H1 (cell line): Measurements from ENCODE around the gene BNIP5. TPM values are rescaled to one million over a fixed set of nuclear protein-coding genes. Genes with fewer than 3 reads are reported as not detected.

Experiments
- CTCF ChIA-PET: fragments of 300-600 bp; sonication (Branson Sonifier 250); formaldehyde crosslinking; loops from one replicate; lab custom pipeline; 2021; ENCODE audit not compliant: partially characterized antibody; lab: Charles Lee
- POLR2A ChIA-PET: fragments of 300-600 bp; sonication (Branson Sonifier 250); formaldehyde crosslinking; loops from one replicate; lab custom pipeline; 2021; ENCODE audit warnings: inconsistent platforms; ENCODE audit not compliant: partially characterized antibody; lab: Charles Lee
- DNase-seq, 2 experiments: peaks; one replicate each; pipeline versions ENCODE4 v3.0.0 to v3.0.0-alpha.2; 2010 to 2022; ENCODE audit warnings: low spot score in 2 of 2, low read depth in 1 of 2, mixed read lengths in 1 of 2
- FAIRE-seq: peaks from 2 replicates; lab custom pipeline; 2011; peaks lifted over from hg19 to GRCh38; lab: Jason Lieb, UNC
- H2AFZ ChIP-seq: 2 replicates; pipeline ENCODE4 v1.8.1; 2012; ENCODE audit warnings: low read length, inconsistent platforms
- H2AK5ac ChIP-seq: 2 replicates; pipeline ENCODE4 v1.6.1; 2013; ENCODE audit warnings: low read depth, low read length
- H2BK120ac ChIP-seq: replicated peaks from 2 replicates; pipeline ENCODE3; 2013; ENCODE audit warnings: low read depth, low read length, inconsistent platforms
- H2BK12ac ChIP-seq: 2 replicates; pipeline ENCODE4 v1.6.1; 2013; ENCODE audit warnings: low read depth, low read length
- H2BK15ac ChIP-seq: 2 replicates; pipeline ENCODE4 v1.6.1; 2013; ENCODE audit warnings: low read length
- H2BK20ac ChIP-seq: 2 replicates; pipeline ENCODE4 v1.6.1; 2013; ENCODE audit warnings: low read length
- H2BK5ac ChIP-seq: 2 replicates; pipeline ENCODE4 v1.6.1; 2013; ENCODE audit warnings: low read depth, low read length
- H3K14ac ChIP-seq: 2 replicates; pipeline ENCODE4 v1.6.1; 2013; ENCODE audit warnings: inconsistent platforms; ENCODE audit not compliant: insufficient read length
- H3K18ac ChIP-seq: 2 replicates; pipeline ENCODE4 v1.6.1; 2013; ENCODE audit warnings: low read length; ENCODE audit errors: extremely low read depth
- H3K23ac ChIP-seq: 2 replicates; pipeline ENCODE4 v1.6.1; 2013; ENCODE audit warnings: inconsistent platforms; ENCODE audit not compliant: insufficient read length
- H3K23me2 ChIP-seq: 2 replicates; pipeline ENCODE4 v1.6.1; 2013; ENCODE audit warnings: low read depth, low read length
- H3K27ac ChIP-seq: 2 replicates; pipeline ENCODE4 v1.6.1; 2011; ENCODE audit warnings: low read depth, low read length, inconsistent platforms
- H3K27me3 ChIP-seq, 4 experiments: replicated peaks in 1 of 4; 1 replicate in 1 of 4; 2 replicates in 3 of 4; pipeline versions ENCODE4 v1.6.1 to v1.8.1; 2011 to 2013; ENCODE audit warnings: low read length in 3 of 4, mild to moderate bottlenecking in 3 of 4, inconsistent platforms in 2 of 4, mixed read lengths in 2 of 4, moderate library complexity in 1 of 4; ENCODE audit not compliant: control insufficient read depth in 3 of 4, insufficient read depth in 3 of 4; ENCODE audit errors: extremely low read depth in 1 of 4
- H3K36me3 ChIP-seq, 4 experiments: 2 replicates each; pipeline versions ENCODE4 v1.6.1 to v1.8.1; 2011 to 2013; ENCODE audit warnings: mild to moderate bottlenecking in 4 of 4, low read length in 3 of 4, moderate library complexity in 2 of 4, control low read depth in 1 of 4, inconsistent platforms in 1 of 4; ENCODE audit not compliant: insufficient read depth in 4 of 4, control insufficient read depth in 2 of 4
- H3K4ac ChIP-seq: replicated peaks from 2 replicates; pipeline ENCODE3; 2013; ENCODE audit warnings: low read length, low read depth, mixed read lengths, inconsistent platforms; ENCODE audit not compliant: insufficient read length
- H3K4me1 ChIP-seq, 4 experiments: replicated peaks in 1 of 4; 1 replicate in 1 of 4; 2 replicates in 3 of 4; pipeline versions ENCODE4 v1.6.1 to v1.8.1; 2011 to 2013; ENCODE audit warnings: low read length in 3 of 4, inconsistent platforms in 2 of 4, mixed read lengths in 1 of 4; ENCODE audit not compliant: insufficient read depth in 4 of 4, control insufficient read depth in 3 of 4
- H3K4me2 ChIP-seq, 2 experiments: 2 replicates each; pipeline versions ENCODE4 v1.6.1 to v1.8.1; 2011 to 2013; ENCODE audit warnings: low read depth in 2 of 2, low read length in 2 of 2, control low read depth in 1 of 2, inconsistent platforms in 1 of 2, mild to moderate bottlenecking in 1 of 2; ENCODE audit not compliant: insufficient read depth in 1 of 2
- H3K4me3 ChIP-seq, 4 experiments: fragments of 200-600, 300-600 bp in 1 of 4; sonication (generic), shearing (Covaris generic), sonication (Bioruptor Twin) in 1 of 4; 2 replicates each; pipeline versions ENCODE4 v1.5.1 to v1.8.1; 2011 to 2016; ENCODE audit warnings: low read length in 4 of 4, low read depth in 3 of 4, control low read depth in 2 of 4, inconsistent platforms in 2 of 4, mild to moderate bottlenecking in 2 of 4, mixed read lengths in 1 of 4, moderate library complexity in 1 of 4; ENCODE audit not compliant: insufficient read depth in 2 of 4; ENCODE audit errors: extremely low read depth in 1 of 4
- H3K56ac ChIP-seq: replicated peaks from 2 replicates; pipeline ENCODE3; 2013; ENCODE audit warnings: low read depth, mild to moderate bottlenecking, mixed read lengths, low read length, inconsistent platforms; ENCODE audit not compliant: insufficient read length
- H3K79me1 ChIP-seq: 2 replicates; pipeline ENCODE4 v1.6.1; 2013; ENCODE audit warnings: low read depth, low read length, control low read depth
- H3K79me2 ChIP-seq, 2 experiments: 2 replicates each; pipeline versions ENCODE4 v1.6.1 to v1.8.1; 2012 to 2013; ENCODE audit warnings: low read length in 2 of 2, mild to moderate bottlenecking in 2 of 2, inconsistent platforms in 1 of 2; ENCODE audit not compliant: insufficient read depth in 2 of 2, control insufficient read depth in 1 of 2
- H3K9ac ChIP-seq, 4 experiments: replicated peaks in 1 of 4; 1 replicate in 1 of 4; 2 replicates in 3 of 4; pipeline versions ENCODE4 v1.6.1 to v1.8.1; 2011 to 2013; ENCODE audit warnings: low read depth in 3 of 4, low read length in 3 of 4, control low read depth in 2 of 4, mild to moderate bottlenecking in 2 of 4, moderate library complexity in 2 of 4, inconsistent platforms in 1 of 4; ENCODE audit errors: extremely low read depth in 1 of 4
- H3K9me3 ChIP-seq, 2 experiments: 2 replicates each; pipeline versions ENCODE4 v1.6.1 to v1.8.1; 2012 to 2013; ENCODE audit warnings: mild to moderate bottlenecking in 2 of 2, moderate library complexity in 2 of 2, control low read depth in 1 of 2, inconsistent platforms in 1 of 2, low read depth in 1 of 2, low read length in 1 of 2, mixed read lengths in 1 of 2; ENCODE audit not compliant: insufficient read depth in 2 of 2
- H4K20me1 ChIP-seq, 2 experiments: replicated peaks in 1 of 2; 2 replicates each; pipeline versions ENCODE3 to v1.8.1; 2011 to 2013; ENCODE audit warnings: inconsistent platforms in 2 of 2, low read length in 2 of 2, mild to moderate bottlenecking in 1 of 2; ENCODE audit not compliant: insufficient read depth in 2 of 2, control insufficient read depth in 1 of 2
- H4K5ac ChIP-seq: 2 replicates; pipeline ENCODE4 v1.6.1; 2013; ENCODE audit warnings: low read length, low read depth, mixed read lengths, inconsistent platforms; ENCODE audit not compliant: insufficient read length
- H4K8ac ChIP-seq: 2 replicates; pipeline ENCODE4 v1.8.0; 2013; ENCODE audit warnings: mild to moderate bottlenecking, moderate library complexity, low read length, inconsistent platforms; ENCODE audit not compliant: insufficient read depth; ENCODE audit errors: extremely low read depth
- H4K91ac ChIP-seq: replicated peaks from 2 replicates; pipeline ENCODE3; 2013; ENCODE audit warnings: low read length, mixed read lengths, inconsistent platforms; ENCODE audit not compliant: insufficient read length
- CHD2 ChIP-seq: IDR thresholded peaks from 2 replicates; pipeline ENCODE4 v1.6.1; 2012; ENCODE audit warnings: low read length, improper control_type of control experiment
- JUND ChIP-seq: IDR thresholded peaks from 2 replicates; pipeline ENCODE4 v1.6.1; 2011; ENCODE audit warnings: mild to moderate bottlenecking, improper control_type of control experiment, low read length
- KDM4A ChIP-seq: IDR thresholded peaks from one replicate; pipeline ENCODE4 v1.7.1; 2012; ENCODE audit warnings: low read depth, mild to moderate bottlenecking, moderate library complexity, low read length, inconsistent platforms; ENCODE audit not compliant: severe bottlenecking
- NANOG ChIP-seq: IDR thresholded peaks from 2 replicates; pipeline ENCODE4 v1.6.1; 2011; ENCODE audit warnings: low read length, low read depth, mild to moderate bottlenecking, inconsistent platforms; ENCODE audit not compliant: insufficient read depth, poor library complexity, severe bottlenecking
- POU5F1 ChIP-seq: IDR thresholded peaks from 2 replicates; pipeline ENCODE4 v1.6.1; 2011; ENCODE audit warnings: low read depth, mild to moderate bottlenecking, low read length, moderate library complexity
- SAP30 ChIP-seq: fragments of 300-600 bp; sonication (generic); IDR thresholded peaks from 2 replicates; pipeline ENCODE4 v1.7.1; 2012; ENCODE audit warnings: low read length, moderate library complexity, mild to moderate bottlenecking, inconsistent platforms; ENCODE audit not compliant: insufficient read depth, insufficient replicate concordance
- SP1 ChIP-seq: IDR thresholded peaks from 2 replicates; pipeline ENCODE4 v1.6.1; 2011; ENCODE audit warnings: low read depth, low read length
- TEAD4 ChIP-seq: IDR thresholded peaks from 2 replicates; pipeline ENCODE4 v1.6.1; 2012; ENCODE audit warnings: low read depth, low read length, inconsistent platforms, mixed read lengths
- WGBS, 2 experiments: shearing (Covaris generic) in 1 of 2; methylation state at CpG; one replicate each; pipeline versions ENCODE4 v1.1.6 to v1.1.7; 2013 to 2015; ENCODE audit warnings: low lambda C conversion rate in 2 of 2, mixed read lengths in 2 of 2, inconsistent platforms in 1 of 2, low coverage in 1 of 2, missing lambda C conversion rate in 1 of 2; ENCODE audit not compliant: insufficient replicate concordance in 2 of 2, insufficient coverage in 1 of 2, insufficient read length in 1 of 2; ENCODE audit errors: extremely low coverage in 1 of 2, missing lambda C conversion rate in 1 of 2; 5-methylcytosine and 5-hydroxymethylcytosine counted together
- polyA plus RNA-seq, 7 experiments: library from polyadenylated mRNA; depleted of rRNA in 3 of 7; stranded (reverse) in 5 of 7; unstranded in 2 of 7; fragments of >200 nt in 5 of 7; fragments of 200-250 nt in 2 of 7; gene quantifications; 1 replicate in 5 of 7; 2 replicates in 1 of 7; 4 replicates in 1 of 7; pipeline versions ENCODE4 v1.2.1 to v1.2.3, GENCODE V29; 2011 to 2013; ENCODE audit warnings: missing spikeins in 2 of 7, mixed read lengths in 2 of 7
- total RNA-seq: library from RNA; stranded (reverse); fragmentation: NEBNext Ultra II Directional; extraction: Animal tissue kit (Norgen Biotek cat#: 25700); gene quantifications from 2 replicates; pipeline ENCODE4 v1.2.1, GENCODE V29; 2021
- TF ChIP-seq, protein P1 (sequence below): IDR thresholded peaks from 2 replicates; pipeline ENCODE4 v1.6.1; 2011; ENCODE audit warnings: low read length, improper control_type of control experiment
- TF ChIP-seq, protein P2 (sequence below): IDR thresholded peaks from 2 replicates; pipeline ENCODE4 v1.6.1; 2012; ENCODE audit warnings: low read length, inconsistent platforms

The BNIP5 gene
- total and polyA plus RNA-seq, 2 of the 8 experiments (the other 6 are each of a cell fraction or from before 2014, with no cell fraction given), result not detected

GRCh38 chr6:36374972-36375371 is 38.3 kb upstream of the BNIP5 start:
- no peaks in the 10 kb centered on the region for H3K9me3 ChIP-seq
- TF ChIP-seq CHD2 (no peak), POU5F1 (no peak), KDM4A (no peak), JUND (no peak), SAP30 (no peak), TEAD4 (no peak), SP1 (no peak), NANOG (no peak)
- TF ChIP-seq, protein P1, sequence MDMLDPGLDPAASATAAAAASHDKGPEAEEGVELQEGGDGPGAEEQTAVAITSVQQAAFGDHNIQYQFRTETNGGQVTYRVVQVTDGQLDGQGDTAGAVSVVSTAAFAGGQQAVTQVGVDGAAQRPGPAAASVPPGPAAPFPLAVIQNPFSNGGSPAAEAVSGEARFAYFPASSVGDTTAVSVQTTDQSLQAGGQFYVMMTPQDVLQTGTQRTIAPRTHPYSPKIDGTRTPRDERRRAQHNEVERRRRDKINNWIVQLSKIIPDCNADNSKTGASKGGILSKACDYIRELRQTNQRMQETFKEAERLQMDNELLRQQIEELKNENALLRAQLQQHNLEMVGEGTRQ, result no peak
- TF ChIP-seq, protein P2, sequence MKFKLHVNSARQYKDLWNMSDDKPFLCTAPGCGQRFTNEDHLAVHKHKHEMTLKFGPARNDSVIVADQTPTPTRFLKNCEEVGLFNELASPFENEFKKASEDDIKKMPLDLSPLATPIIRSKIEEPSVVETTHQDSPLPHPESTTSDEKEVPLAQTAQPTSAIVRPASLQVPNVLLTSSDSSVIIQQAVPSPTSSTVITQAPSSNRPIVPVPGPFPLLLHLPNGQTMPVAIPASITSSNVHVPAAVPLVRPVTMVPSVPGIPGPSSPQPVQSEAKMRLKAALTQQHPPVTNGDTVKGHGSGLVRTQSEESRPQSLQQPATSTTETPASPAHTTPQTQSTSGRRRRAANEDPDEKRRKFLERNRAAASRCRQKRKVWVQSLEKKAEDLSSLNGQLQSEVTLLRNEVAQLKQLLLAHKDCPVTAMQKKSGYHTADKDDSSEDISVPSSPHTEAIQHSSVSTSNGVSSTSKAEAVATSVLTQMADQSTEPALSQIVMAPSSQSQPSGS, result no peak

More at GRCh38 chr6:36374972-36375371, 38.3 kb upstream of the BNIP5 start:
- no peak overlapping the region for H2BK120ac ChIP-seq
- no peak overlapping the region for H3K56ac ChIP-seq
- no peak for FAIRE-seq
- no peak overlapping the region for H3K4me3 ChIP-seq
- H3K18ac ChIP-seq, result no peak overlapping the region
- DNase-seq, result no peak
- CTCF ChIA-PET, result interaction anchor here (0.6 to 1.8 kb wide), 7 partner anchors 9 to 355 kb away, joined by 3 to 6 read pairs (median 4); no protein-coding TSS in a partner anchor
- H3K4ac ChIP-seq, result no peak overlapping the region
- no peaks in the 10 kb centered on the region for H4K20me1 ChIP-seq
- no peaks in the 10 kb centered on the region for H3K27me3 ChIP-seq
- H3K23ac ChIP-seq, result no peak overlapping the region
- no peak overlapping the region for H3K4me2 ChIP-seq
- H2AK5ac ChIP-seq, result no peak overlapping the region
- no peak overlapping the region for H2BK5ac ChIP-seq
- peaks cover 0 to 10% (median 6%) of the 10 kb centered on the region in 4 experiments; a peak in 4 of 7 replicates for H3K4me1 ChIP-seq
- no peak overlapping the region for H3K14ac ChIP-seq
- no peak overlapping the region for H2BK12ac ChIP-seq
- no peaks in the 10 kb centered on the region for H3K36me3 ChIP-seq
- no peak overlapping the region for H4K8ac ChIP-seq
- no peak overlapping the region for H4K91ac ChIP-seq
- H3K79me2 ChIP-seq, result no peaks in the 10 kb centered on the region
- H2AFZ ChIP-seq, result no peak overlapping the region
- H4K5ac ChIP-seq, result no peak overlapping the region
- no peaks in the 10 kb centered on the region for H3K79me1 ChIP-seq
- no peaks in the 10 kb centered on the region; the same call in 1 of the 2 replicates for H3K23me2 ChIP-seq
- H2BK15ac ChIP-seq, result no peak overlapping the region
- POLR2A ChIA-PET, result interaction anchor here (0.9 kb wide), 1 partner anchor 12 kb away, joined by 3 read pairs; no protein-coding TSS in a partner anchor
- H3K27ac ChIP-seq, result no peak overlapping the region
- no peak overlapping the region for H2BK20ac ChIP-seq
- 96% methylated on average over 8 of the region's 8 CpGs; no CpG with 5 or more reads in 1 of the 2 experiments for WGBS, 2 experiments
- H3K9ac ChIP-seq, result no peak overlapping the region
